HepG2 (cell line): Measurements from ENCODE around the gene UGT1A7. TPM values are rescaled to one million over a fixed set of nuclear protein-coding genes. Genes with fewer than 3 reads are reported as not detected.

Experiments used
- ATAC-seq: fragments of 200-7000 bp; cut with Tn5 transposase; 3 replicates; pipeline ENCODE4 v1.9.1; 2020; ENCODE audit warnings: mild to moderate bottlenecking, moderate library complexity
- BruUV-seq: library from RNA; stranded (reverse); fragments of 400-500 nt; replicated peaks from 2 replicates; lab custom pipeline; 2021; lab: Mats Ljungman, UMichigan
- CTCF ChIA-PET: fragments of 300-600 bp; formaldehyde crosslinking; extraction: SDS; loops from one replicate; lab custom pipeline; 2021; ENCODE audit warnings: low total read pairs, inconsistent platforms, low intra/inter-chr PET ratio; lab: Yijun Ruan, JAX
- POLR2A ChIA-PET: fragments of 350-600 bp; sonication (Branson Sonifier 250); formaldehyde crosslinking; loops from one replicate; lab custom pipeline; 2020; ENCODE audit warnings: antibody characterized with exemption, inconsistent platforms; lab: Yijun Ruan, JAX
- DNase-seq: peaks from one replicate; pipeline ENCODE4 v3.0.0-alpha.2; 2015; ENCODE audit warnings: low spot score
- FAIRE-seq: peaks from 3 replicates; lab custom pipeline; 2011; peaks lifted over from hg19 to GRCh38; lab: Jason Lieb, UNC
- H2AFZ ChIP-seq: one replicate; pipeline ENCODE4 v1.6.1; 2011; ENCODE audit warnings: low read length, inconsistent platforms
- H3K27ac ChIP-seq: fragments of 300-600 bp; 3 replicates; pipeline ENCODE4 v1.8.0; 2011; ENCODE audit warnings: mixed run types, mild to moderate bottlenecking, mixed read lengths, low read length, inconsistent platforms; ENCODE audit not compliant: insufficient read depth; ENCODE audit errors: extremely low read length
- H3K27me3 ChIP-seq, 2 experiments: fragments of 200-600 bp in 1 of 2; 2 replicates in 1 of 2; 3 replicates in 1 of 2; pipeline versions ENCODE4 v1.6.0 to v1.8.0; 2011; ENCODE audit warnings: low read length in 2 of 2, mild to moderate bottlenecking in 2 of 2, moderate library complexity in 2 of 2, inconsistent platforms in 1 of 2; ENCODE audit not compliant: insufficient read depth in 2 of 2, control insufficient read depth in 1 of 2
- H3K36me3 ChIP-seq, 2 experiments: fragments of 200-600 bp in 1 of 2; replicated peaks in 1 of 2; 2 replicates in 1 of 2; 3 replicates in 1 of 2; pipeline versions ENCODE4 v1.5.1 to v1.8.0; 2011; ENCODE audit warnings: low read length in 2 of 2, inconsistent platforms in 1 of 2; ENCODE audit not compliant: insufficient read depth in 2 of 2, control insufficient read depth in 1 of 2
- H3K4me1 ChIP-seq: 2 replicates; pipeline ENCODE4 v1.5.1; 2012; ENCODE audit warnings: low read length, inconsistent platforms; ENCODE audit not compliant: insufficient read depth
- H3K4me2 ChIP-seq: 2 replicates; pipeline ENCODE4 v1.6.0; 2011; ENCODE audit warnings: low read depth, low read length, inconsistent platforms
- H3K4me3 ChIP-seq, 3 experiments: fragments of 200-600 bp in 1 of 3; sonication (generic), shearing (Covaris generic) in 1 of 3; replicated peaks in 1 of 3; 2 replicates each; pipeline ENCODE4 v1.5.1; 2011 to 2016; ENCODE audit warnings: low read length in 3 of 3, inconsistent platforms in 2 of 3, low read depth in 2 of 3, mild to moderate bottlenecking in 2 of 3, control low read depth in 1 of 3, mixed read lengths in 1 of 3; ENCODE audit not compliant: insufficient read depth in 1 of 3
- H3K79me2 ChIP-seq: one replicate; pipeline ENCODE4 v1.6.1; 2011; ENCODE audit warnings: low read length, inconsistent platforms; ENCODE audit not compliant: insufficient read depth
- H3K9ac ChIP-seq: 2 replicates; pipeline ENCODE4 v1.6.0; 2011; ENCODE audit warnings: mild to moderate bottlenecking, low read depth, low read length, inconsistent platforms; ENCODE audit not compliant: insufficient read depth
- H3K9me3 ChIP-seq: 2 replicates; pipeline ENCODE4 v1.5.1; 2012; ENCODE audit warnings: mild to moderate bottlenecking, low read length
- H4K20me1 ChIP-seq: 2 replicates; pipeline ENCODE4 v1.6.0; 2011; ENCODE audit warnings: inconsistent platforms, mild to moderate bottlenecking, low read length, moderate library complexity; ENCODE audit not compliant: insufficient read depth
- CHCHD3 ChIP-seq: sonication (generic); formaldehyde crosslinking; IDR thresholded peaks from 2 replicates; pipeline ENCODE4 v1.8.0; 2022; ENCODE audit warnings: mild to moderate bottlenecking, missing genetic modification reagents, moderate library complexity
- HOMEZ ChIP-seq: IDR thresholded peaks from 2 replicates; pipeline ENCODE4 v1.6.1; 2016; ENCODE audit warnings: low read depth
- JDP2 ChIP-seq: sonication (generic); formaldehyde crosslinking; IDR thresholded peaks from 2 replicates; pipeline ENCODE4 v1.8.1; 2022; ENCODE audit warnings: missing genetic modification reagents, borderline replicate concordance
- JUND ChIP-seq: sonication (generic); formaldehyde crosslinking; IDR thresholded peaks from 2 replicates; pipeline ENCODE4 v1.8.0; 2022; ENCODE audit warnings: mild to moderate bottlenecking, missing genetic modification reagents
- NFYB ChIP-seq: sonication (generic); formaldehyde crosslinking; IDR thresholded peaks from 2 replicates; pipeline ENCODE4 v1.4.0; 2020; ENCODE audit warnings: missing genetic modification reagents
- ZFP41 ChIP-seq: sonication (generic); formaldehyde crosslinking; IDR thresholded peaks from 2 replicates; pipeline ENCODE4 v1.4.0; 2020; ENCODE audit warnings: mild to moderate bottlenecking, missing genetic modification reagents, borderline replicate concordance
- ZMYM3 ChIP-seq: sonication (generic); formaldehyde crosslinking; IDR thresholded peaks from 2 replicates; pipeline ENCODE4 v1.5.1; 2020; ENCODE audit warnings: mild to moderate bottlenecking, missing genetic modification reagents
- ZNF552 ChIP-seq: sonication (generic); formaldehyde crosslinking; IDR thresholded peaks from 2 replicates; pipeline ENCODE4 v1.9.0; 2022; ENCODE audit warnings: missing genetic modification reagents, mild to moderate bottlenecking, borderline replicate concordance
- ZNF563 ChIP-seq: sonication (generic); formaldehyde crosslinking; IDR thresholded peaks from 2 replicates; pipeline ENCODE4 v1.8.0; 2022; ENCODE audit warnings: mild to moderate bottlenecking, moderate library complexity, missing genetic modification reagents
- ZNF564 ChIP-seq: sonication (generic); formaldehyde crosslinking; IDR thresholded peaks from 2 replicates; pipeline ENCODE4 v1.8.1; 2023; ENCODE audit warnings: mild to moderate bottlenecking, missing genetic modification reagents
- ZSCAN22 ChIP-seq: sonication (generic); formaldehyde crosslinking; IDR thresholded peaks from 2 replicates; pipeline ENCODE4 v1.4.0; 2020; ENCODE audit warnings: mild to moderate bottlenecking, missing genetic modification reagents
- ZSCAN29 ChIP-seq: sonication (generic); formaldehyde crosslinking; conservative IDR thresholded peaks from 2 replicates; pipeline ENCODE4 v1.4.0; 2020; ENCODE audit warnings: mild to moderate bottlenecking, missing genetic modification reagents
- WGBS: methylation state at CpG from one replicate; pipeline ENCODE4 v1.1.6; 2017; ENCODE audit warnings: low lambda C conversion rate; 5-methylcytosine and 5-hydroxymethylcytosine counted together
- in situ Hi-C: cut with HindIII; loops from 2 replicates; pipeline ENCODE4 v1.10.0; 2017; ENCODE audit warnings: low pct_unique_long_range_greater_than_20kb; ENCODE audit not compliant: extremely low pct_ligation_motif_present
- intact Hi-C: fragments of 100-400 bp; cut with micrococcal nuclease; formaldehyde crosslinking; loops from one replicate; pipeline ENCODE4 v1.10.0; 2022; ENCODE audit not compliant: unreplicated experiment
- polyA plus RNA-seq, 8 experiments: library from polyadenylated mRNA; depleted of rRNA in 3 of 8; stranded (reverse) in 7 of 8; unstranded in 1 of 8; fragments of >200 nt; fragmentation: Illumina TruSeq in 4 of 8; extraction: Trizol in 4 of 8; gene quantifications; 2 replicates each; pipeline versions ENCODE4 v1.2.1 to v1.2.3, GENCODE V29; 2011 to 2016; ENCODE audit warnings: low read depth in 4 of 8, missing spikeins in 1 of 8, mixed read lengths in 1 of 8; ENCODE audit not compliant: insufficient read depth in 1 of 8
- total RNA-seq, 5 experiments: library from RNA; depleted of rRNA; stranded (reverse); fragments of >200 nt; fragmentation: Illumina TruSeq; extraction: Trizol; gene quantifications; 2 replicates each; pipeline ENCODE4 v1.2.3, GENCODE V29; 2016; ENCODE audit warnings: low read depth in 1 of 5
- TF ChIP-seq, protein P1 (sequence below): sonication (generic); formaldehyde crosslinking; IDR thresholded peaks from 2 replicates; pipeline ENCODE4 v1.9.0; 2021; ENCODE audit warnings: mild to moderate bottlenecking, missing genetic modification reagents
- TF ChIP-seq, protein P2 (sequence below): sonication (generic); formaldehyde crosslinking; IDR thresholded peaks from 2 replicates; pipeline ENCODE4 v1.5.1; 2020; ENCODE audit warnings: mild to moderate bottlenecking, missing genetic modification reagents, moderate library complexity
- TF ChIP-seq, protein P3 (sequence below): sonication (generic); formaldehyde crosslinking; conservative IDR thresholded peaks from 2 replicates; pipeline ENCODE4 v1.8.0; 2022; ENCODE audit warnings: missing genetic modification reagents

Gene UGT1A7
- total and polyA plus RNA-seq, 2 of the 13 experiments (the other 11 are each of a cell fraction or from before 2014, with no cell fraction given), result not detected

DNA sequence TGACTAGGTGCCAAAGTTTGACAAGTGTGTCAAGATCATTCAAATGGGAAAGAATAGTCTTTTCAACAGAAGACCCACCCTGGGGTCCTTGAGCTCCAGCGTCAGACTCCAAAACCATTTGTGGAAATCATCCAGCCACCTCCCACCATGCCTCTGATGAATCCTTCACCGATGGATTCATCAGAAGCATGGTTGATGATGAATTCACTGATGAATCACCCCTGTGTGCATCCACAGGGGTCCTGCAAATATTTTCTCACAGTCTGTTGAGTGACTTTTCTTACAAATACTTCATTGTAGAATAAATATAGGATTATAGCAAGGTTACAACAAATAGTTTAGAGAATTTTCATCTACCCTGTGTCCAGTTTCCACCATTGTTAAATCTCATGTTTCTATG is 5.7 kb upstream of the UGT1A7 start:
- BruUV-seq, result no TSS peak
- ChIA-PET POLR2A (no interaction called here), CTCF (no interaction called here)
- no peaks in the 10 kb centered on the region for H3K4me1 ChIP-seq
- FAIRE-seq, result no peak
- H3K36me3 ChIP-seq, result no peaks in the 10 kb centered on the region
- H3K9me3 ChIP-seq, result no peaks in the 10 kb centered on the region
- 45% methylated on average over 2 of the region's 2 CpGs for WGBS
- H3K27ac ChIP-seq, result no peak overlapping the region
- intact Hi-C loops (no loop called here), in situ Hi-C loops (no loop called here)
- no peaks in the 10 kb centered on the region for H3K27me3 ChIP-seq
- no peak for ATAC-seq
- H4K20me1 ChIP-seq, result no peaks in the 10 kb centered on the region
- H3K4me3 ChIP-seq, result no peak overlapping the region
- H2AFZ ChIP-seq, result no peak overlapping the region
- H3K4me2 ChIP-seq, result no peak overlapping the region
- DNase-seq, result no peak
- H3K79me2 ChIP-seq, result no peaks in the 10 kb centered on the region
- no peak overlapping the region for H3K9ac ChIP-seq
- TF ChIP-seq ZNF563 (CRISPR knock-in tag) (no peak), ZMYM3 (CRISPR knock-in tag) (no peak), ZNF564 (CRISPR knock-in tag) (no peak), ZNF552 (CRISPR knock-in tag) (no peak), HOMEZ (CRISPR knock-in tag) (no peak), NFYB (no peak), ZSCAN22 (CRISPR knock-in tag) (no peak), ZFP41 (CRISPR knock-in tag) (no peak), JDP2 (CRISPR knock-in tag) (no peak), CHCHD3 (CRISPR knock-in tag) (no peak), ZSCAN29 (CRISPR knock-in tag) (no peak), JUND (CRISPR knock-in tag) (no peak)
- TF ChIP-seq, protein P1, sequence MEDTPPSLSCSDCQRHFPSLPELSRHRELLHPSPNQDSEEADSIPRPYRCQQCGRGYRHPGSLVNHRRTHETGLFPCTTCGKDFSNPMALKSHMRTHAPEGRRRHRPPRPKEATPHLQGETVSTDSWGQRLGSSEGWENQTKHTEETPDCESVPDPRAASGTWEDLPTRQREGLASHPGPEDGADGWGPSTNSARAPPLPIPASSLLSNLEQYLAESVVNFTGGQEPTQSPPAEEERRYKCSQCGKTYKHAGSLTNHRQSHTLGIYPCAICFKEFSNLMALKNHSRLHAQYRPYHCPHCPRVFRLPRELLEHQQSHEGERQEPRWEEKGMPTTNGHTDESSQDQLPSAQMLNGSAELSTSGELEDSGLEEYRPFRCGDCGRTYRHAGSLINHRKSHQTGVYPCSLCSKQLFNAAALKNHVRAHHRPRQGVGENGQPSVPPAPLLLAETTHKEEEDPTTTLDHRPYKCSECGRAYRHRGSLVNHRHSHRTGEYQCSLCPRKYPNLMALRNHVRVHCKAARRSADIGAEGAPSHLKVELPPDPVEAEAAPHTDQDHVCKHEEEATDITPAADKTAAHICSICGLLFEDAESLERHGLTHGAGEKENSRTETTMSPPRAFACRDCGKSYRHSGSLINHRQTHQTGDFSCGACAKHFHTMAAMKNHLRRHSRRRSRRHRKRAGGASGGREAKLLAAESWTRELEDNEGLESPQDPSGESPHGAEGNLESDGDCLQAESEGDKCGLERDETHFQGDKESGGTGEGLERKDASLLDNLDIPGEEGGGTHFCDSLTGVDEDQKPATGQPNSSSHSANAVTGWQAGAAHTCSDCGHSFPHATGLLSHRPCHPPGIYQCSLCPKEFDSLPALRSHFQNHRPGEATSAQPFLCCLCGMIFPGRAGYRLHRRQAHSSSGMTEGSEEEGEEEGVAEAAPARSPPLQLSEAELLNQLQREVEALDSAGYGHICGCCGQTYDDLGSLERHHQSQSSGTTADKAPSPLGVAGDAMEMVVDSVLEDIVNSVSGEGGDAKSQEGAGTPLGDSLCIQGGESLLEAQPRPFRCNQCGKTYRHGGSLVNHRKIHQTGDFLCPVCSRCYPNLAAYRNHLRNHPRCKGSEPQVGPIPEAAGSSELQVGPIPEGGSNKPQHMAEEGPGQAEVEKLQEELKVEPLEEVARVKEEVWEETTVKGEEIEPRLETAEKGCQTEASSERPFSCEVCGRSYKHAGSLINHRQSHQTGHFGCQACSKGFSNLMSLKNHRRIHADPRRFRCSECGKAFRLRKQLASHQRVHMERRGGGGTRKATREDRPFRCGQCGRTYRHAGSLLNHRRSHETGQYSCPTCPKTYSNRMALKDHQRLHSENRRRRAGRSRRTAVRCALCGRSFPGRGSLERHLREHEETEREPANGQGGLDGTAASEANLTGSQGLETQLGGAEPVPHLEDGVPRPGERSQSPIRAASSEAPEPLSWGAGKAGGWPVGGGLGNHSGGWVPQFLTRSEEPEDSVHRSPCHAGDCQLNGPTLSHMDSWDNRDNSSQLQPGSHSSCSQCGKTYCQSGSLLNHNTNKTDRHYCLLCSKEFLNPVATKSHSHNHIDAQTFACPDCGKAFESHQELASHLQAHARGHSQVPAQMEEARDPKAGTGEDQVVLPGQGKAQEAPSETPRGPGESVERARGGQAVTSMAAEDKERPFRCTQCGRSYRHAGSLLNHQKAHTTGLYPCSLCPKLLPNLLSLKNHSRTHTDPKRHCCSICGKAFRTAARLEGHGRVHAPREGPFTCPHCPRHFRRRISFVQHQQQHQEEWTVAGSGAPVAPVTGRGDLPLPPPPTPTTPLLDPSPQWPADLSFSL, result no peak
- TF ChIP-seq, protein P2, sequence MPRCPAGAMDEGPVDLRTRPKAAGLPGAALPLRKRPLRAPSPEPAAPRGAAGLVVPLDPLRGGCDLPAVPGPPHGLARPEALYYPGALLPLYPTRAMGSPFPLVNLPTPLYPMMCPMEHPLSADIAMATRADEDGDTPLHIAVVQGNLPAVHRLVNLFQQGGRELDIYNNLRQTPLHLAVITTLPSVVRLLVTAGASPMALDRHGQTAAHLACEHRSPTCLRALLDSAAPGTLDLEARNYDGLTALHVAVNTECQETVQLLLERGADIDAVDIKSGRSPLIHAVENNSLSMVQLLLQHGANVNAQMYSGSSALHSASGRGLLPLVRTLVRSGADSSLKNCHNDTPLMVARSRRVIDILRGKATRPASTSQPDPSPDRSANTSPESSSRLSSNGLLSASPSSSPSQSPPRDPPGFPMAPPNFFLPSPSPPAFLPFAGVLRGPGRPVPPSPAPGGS (CRISPR knock-in tag), result no peak
- TF ChIP-seq, protein P3, sequence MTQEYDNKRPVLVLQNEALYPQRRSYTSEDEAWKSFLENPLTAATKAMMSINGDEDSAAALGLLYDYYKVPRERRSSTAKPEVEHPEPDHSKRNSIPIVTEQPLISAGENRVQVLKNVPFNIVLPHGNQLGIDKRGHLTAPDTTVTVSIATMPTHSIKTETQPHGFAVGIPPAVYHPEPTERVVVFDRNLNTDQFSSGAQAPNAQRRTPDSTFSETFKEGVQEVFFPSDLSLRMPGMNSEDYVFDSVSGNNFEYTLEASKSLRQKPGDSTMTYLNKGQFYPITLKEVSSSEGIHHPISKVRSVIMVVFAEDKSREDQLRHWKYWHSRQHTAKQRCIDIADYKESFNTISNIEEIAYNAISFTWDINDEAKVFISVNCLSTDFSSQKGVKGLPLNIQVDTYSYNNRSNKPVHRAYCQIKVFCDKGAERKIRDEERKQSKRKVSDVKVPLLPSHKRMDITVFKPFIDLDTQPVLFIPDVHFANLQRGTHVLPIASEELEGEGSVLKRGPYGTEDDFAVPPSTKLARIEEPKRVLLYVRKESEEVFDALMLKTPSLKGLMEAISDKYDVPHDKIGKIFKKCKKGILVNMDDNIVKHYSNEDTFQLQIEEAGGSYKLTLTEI (CRISPR knock-in tag), result no peak
